OCI-LY7 (cell line): Measurements from ENCODE around the gene TFAP2B. TPM values are rescaled to one million over a fixed set of nuclear protein-coding genes. Genes with fewer than 3 reads are reported as not detected.

ENCODE experiments used
- BruUV-seq: library from RNA; stranded (reverse); fragments of 400-500 nt; replicated peaks from 2 replicates; lab custom pipeline; 2021; lab: Mats Ljungman, UMichigan
- CTCF ChIA-PET: fragments of 300-600 bp; sonication (Branson Sonifier 250); formaldehyde crosslinking; loops from one replicate; lab custom pipeline; 2022; ENCODE audit warnings: antibody characterized with exemption; ENCODE audit not compliant: unreplicated experiment; lab: Charles Lee
- POLR2A ChIA-PET: fragments of 300-600 bp; sonication (Branson Sonifier 250); formaldehyde crosslinking; loops from one replicate; lab custom pipeline; 2022; ENCODE audit warnings: antibody characterized with exemption; lab: Charles Lee
- DNase-seq: peaks from one replicate; pipeline ENCODE4 v3.0.0-alpha.2; 2015; ENCODE audit warnings: low spot score
- H2AFZ ChIP-seq: fragments of 200-600 bp; sonication (generic), shearing (Covaris generic); 2 replicates; pipeline ENCODE4 v1.6.1; 2014; ENCODE audit warnings: mild to moderate bottlenecking, antibody characterized with exemption, low read length, moderate library complexity
- H3K27ac ChIP-seq: fragments of 200-600 bp; sonication (generic); 2 replicates; pipeline ENCODE4 v1.5.1; 2014; ENCODE audit warnings: mixed run types, low read depth, mild to moderate bottlenecking, moderate library complexity, low read length, inconsistent platforms; ENCODE audit not compliant: poor library complexity, severe bottlenecking
- H3K36me3 ChIP-seq: fragments of 200-600 bp; sonication (generic); 2 replicates; pipeline ENCODE4 v1.6.1; 2014; ENCODE audit warnings: mild to moderate bottlenecking, antibody characterized with exemption, low read length, moderate library complexity, mixed read lengths; ENCODE audit not compliant: insufficient read depth
- H3K4me1 ChIP-seq: fragments of 200-600 bp; sonication (generic); 2 replicates; pipeline ENCODE4 v1.5.1; 2014; ENCODE audit warnings: mild to moderate bottlenecking, low read length; ENCODE audit not compliant: insufficient read depth, poor library complexity, severe bottlenecking
- H3K4me2 ChIP-seq: fragments of 200-600 bp; sonication (generic); 2 replicates; pipeline ENCODE4 v1.6.1; 2014; ENCODE audit warnings: mild to moderate bottlenecking, low read length
- H3K4me3 ChIP-seq: fragments of 200-600 bp; sonication (generic); 2 replicates; pipeline ENCODE4 v1.5.1; 2014; ENCODE audit warnings: mild to moderate bottlenecking, low read depth, low read length; ENCODE audit not compliant: poor library complexity, severe bottlenecking
- H3K79me2 ChIP-seq: fragments of 200-600 bp; sonication (generic); 2 replicates; pipeline ENCODE4 v1.6.1; 2016; ENCODE audit warnings: low read depth, mild to moderate bottlenecking, low read length, moderate library complexity, mixed read lengths; ENCODE audit not compliant: insufficient read depth
- H3K9me2 ChIP-seq: fragments of 200-600 bp; sonication (generic); 2 replicates; pipeline ENCODE4 v1.6.1; 2016; ENCODE audit warnings: mild to moderate bottlenecking, low read length, mixed read lengths; ENCODE audit not compliant: insufficient read depth
- H3K9me3 ChIP-seq: fragments of 200-600 bp; sonication (generic); 2 replicates; pipeline ENCODE4 v1.6.1; 2014; ENCODE audit warnings: mild to moderate bottlenecking, mixed run types, low read length, mixed read lengths
- H4K20me1 ChIP-seq: fragments of 200-600 bp; sonication (generic); 2 replicates; pipeline ENCODE4 v1.6.1; 2014; ENCODE audit warnings: mild to moderate bottlenecking, antibody characterized with exemption, low read length, moderate library complexity, mixed read lengths; ENCODE audit not compliant: insufficient read depth
- EZH2phosphoT487 ChIP-seq: fragments of 200-600 bp; sonication (generic); IDR thresholded peaks from 2 replicates; pipeline ENCODE4 v1.6.1; 2018; ENCODE audit warnings: low read depth, borderline replicate concordance, mild to moderate bottlenecking, mixed run types, antibody characterized with exemption, low read length, moderate library complexity, mixed read lengths
- intact Hi-C: fragments of 100-400 bp; cut with micrococcal nuclease; formaldehyde crosslinking; loops from one replicate; pipeline ENCODE4 v1.10.0; 2022; ENCODE audit not compliant: unreplicated experiment
- total RNA-seq, 2 experiments: library from RNA; depleted of rRNA in 1 of 2; stranded (reverse); fragments of >200 nt in 1 of 2; shearing (Covaris generic) in 1 of 2; gene quantifications; 2 replicates each; pipeline ENCODE4 v1.2.3, GENCODE V29; 2014 to 2022
- TF ChIP-seq, protein P1 (sequence below): fragments of 200-600 bp; sonication (generic); conservative IDR thresholded peaks from 2 replicates; pipeline ENCODE4 v1.5.1; 2014; ENCODE audit warnings: mild to moderate bottlenecking, antibody characterized with exemption, low read length, moderate library complexity, mixed read lengths

The TFAP2B gene
- total RNA-seq, 2 experiments from 2014 or later, result not detected

DNA sequence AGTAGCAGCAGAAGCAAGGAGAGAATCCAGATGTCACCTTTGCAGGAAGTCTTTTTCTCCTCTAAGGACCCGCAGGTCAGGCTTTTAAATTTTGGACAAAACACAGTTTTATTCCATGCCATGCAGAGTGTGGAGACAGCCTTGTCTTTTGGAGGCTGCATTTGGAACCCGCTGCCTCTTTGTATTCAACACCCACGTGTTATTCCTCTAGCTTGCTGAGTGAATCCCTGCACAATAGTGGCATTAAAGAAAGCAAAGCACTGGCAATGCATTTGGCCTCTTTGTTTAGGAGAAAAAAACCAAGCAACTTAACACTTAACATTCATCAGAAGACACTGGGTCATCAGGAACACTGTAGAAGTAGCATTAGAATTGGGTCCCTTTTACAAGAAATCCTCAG is 43.5 kb downstream of the TFAP2B start:
- TF ChIP-seq, protein P1, sequence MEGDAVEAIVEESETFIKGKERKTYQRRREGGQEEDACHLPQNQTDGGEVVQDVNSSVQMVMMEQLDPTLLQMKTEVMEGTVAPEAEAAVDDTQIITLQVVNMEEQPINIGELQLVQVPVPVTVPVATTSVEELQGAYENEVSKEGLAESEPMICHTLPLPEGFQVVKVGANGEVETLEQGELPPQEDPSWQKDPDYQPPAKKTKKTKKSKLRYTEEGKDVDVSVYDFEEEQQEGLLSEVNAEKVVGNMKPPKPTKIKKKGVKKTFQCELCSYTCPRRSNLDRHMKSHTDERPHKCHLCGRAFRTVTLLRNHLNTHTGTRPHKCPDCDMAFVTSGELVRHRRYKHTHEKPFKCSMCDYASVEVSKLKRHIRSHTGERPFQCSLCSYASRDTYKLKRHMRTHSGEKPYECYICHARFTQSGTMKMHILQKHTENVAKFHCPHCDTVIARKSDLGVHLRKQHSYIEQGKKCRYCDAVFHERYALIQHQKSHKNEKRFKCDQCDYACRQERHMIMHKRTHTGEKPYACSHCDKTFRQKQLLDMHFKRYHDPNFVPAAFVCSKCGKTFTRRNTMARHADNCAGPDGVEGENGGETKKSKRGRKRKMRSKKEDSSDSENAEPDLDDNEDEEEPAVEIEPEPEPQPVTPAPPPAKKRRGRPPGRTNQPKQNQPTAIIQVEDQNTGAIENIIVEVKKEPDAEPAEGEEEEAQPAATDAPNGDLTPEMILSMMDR, result no peak
- TF ChIP-seq EZH2phosphoT487, result no peak
- no peak overlapping the region for H2AFZ ChIP-seq
- DNase-seq, result no peak
- no peak overlapping the region for H3K4me3 ChIP-seq
- no peak overlapping the region for H3K27ac ChIP-seq
- no peaks in the 10 kb centered on the region for H3K79me2 ChIP-seq
- H3K9me3 ChIP-seq, result no peaks in the 10 kb centered on the region
- no peaks in the 10 kb centered on the region for H4K20me1 ChIP-seq
- H3K36me3 ChIP-seq, result no peaks in the 10 kb centered on the region
- BruUV-seq, result no TSS peak
- intact Hi-C loops, result no loop called here
- H3K9me2 ChIP-seq, result no peaks in the 10 kb centered on the region
- ChIA-PET CTCF (no interaction called here), POLR2A (no interaction called here)
- H3K4me1 ChIP-seq, result no peaks in the 10 kb centered on the region
- no peak overlapping the region for H3K4me2 ChIP-seq

DNA sequence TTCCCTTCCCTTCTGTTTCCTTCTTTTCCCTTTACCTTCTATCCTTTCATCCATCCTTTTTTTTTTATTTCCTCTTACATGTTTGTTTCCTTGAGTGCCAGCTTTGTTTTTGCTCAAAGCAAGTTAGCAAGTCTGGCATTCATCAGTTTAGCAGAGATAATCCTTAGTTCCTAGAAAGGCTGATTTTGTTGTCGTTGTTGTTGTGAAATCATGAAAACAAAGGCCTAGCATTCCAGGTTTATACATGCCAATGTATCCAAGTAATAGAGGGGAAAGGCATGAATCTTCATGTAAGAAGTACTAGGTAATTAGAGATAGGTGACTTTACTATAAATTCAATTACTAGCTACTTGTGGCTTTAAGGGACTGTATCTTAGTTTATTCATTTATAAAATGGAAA is 45.9 kb downstream of the TFAP2B start:
- Histone ChIP-seq H2AFZ (no peak overlapping the region), H3K4me3 (no peak overlapping the region), H3K79me2 (no peaks in the 10 kb centered on the region), H4K20me1 (no peaks in the 10 kb centered on the region), H3K4me1 (no peaks in the 10 kb centered on the region), H3K36me3 (no peaks in the 10 kb centered on the region), H3K9me2 (no peaks in the 10 kb centered on the region), H3K27ac (no peak overlapping the region), H3K9me3 (no peaks in the 10 kb centered on the region), H3K4me2 (no peak overlapping the region)
- BruUV-seq, result no TSS peak
- TF ChIP-seq, protein P1, result no peak
- no peak for TF ChIP-seq EZH2phosphoT487
- no peak for DNase-seq
- intact Hi-C loops, result no loop called here
- ChIA-PET CTCF (no interaction called here), POLR2A (interaction anchor here (0.5 kb wide), 1 partner anchor 225 kb away, joined by 3 read pairs; no protein-coding TSS in a partner anchor)

DNA sequence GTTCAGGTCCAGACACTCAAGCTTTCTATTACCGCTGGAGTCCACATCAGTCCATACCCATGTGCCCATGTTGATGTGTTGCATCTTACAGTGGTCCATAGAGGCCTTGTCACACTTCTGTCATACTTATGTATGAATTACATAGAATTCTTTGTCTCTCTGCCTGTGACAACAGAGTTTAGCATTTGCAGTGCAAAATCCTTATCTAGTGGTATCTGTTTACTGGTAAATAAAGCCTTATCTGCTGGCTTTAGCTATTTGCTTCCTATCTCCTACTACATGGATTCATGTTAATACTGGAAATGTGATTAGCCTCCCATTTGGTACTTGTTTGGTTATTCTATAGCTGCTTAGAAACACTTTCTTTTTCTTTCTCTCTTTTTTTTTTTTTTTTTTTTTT is 49.8 kb downstream of the TFAP2B start:
- no peaks in the 10 kb centered on the region for H3K36me3 ChIP-seq
- POLR2A ChIA-PET, result interaction anchor here (0.6 to 1.0 kb wide), 4 partner anchors 8 to 884 kb away, joined by 3 to 12 read pairs (median 8); no protein-coding TSS in a partner anchor
- TF ChIP-seq, protein P1, result no peak
- no peak for TF ChIP-seq EZH2phosphoT487
- H2AFZ ChIP-seq, result no peak overlapping the region
- H3K4me2 ChIP-seq, result no peak overlapping the region
- DNase-seq, result no peak
- no peaks in the 10 kb centered on the region for H3K79me2 ChIP-seq
- H3K4me1 ChIP-seq, result no peaks in the 10 kb centered on the region
- H3K9me2 ChIP-seq, result no peaks in the 10 kb centered on the region
- no peak overlapping the region for H3K27ac ChIP-seq
- H4K20me1 ChIP-seq, result no peaks in the 10 kb centered on the region
- no peak overlapping the region for H3K4me3 ChIP-seq
- intact Hi-C loops, result no loop called here
- CTCF ChIA-PET, result no interaction called here
- BruUV-seq, result no TSS peak
- H3K9me3 ChIP-seq, result no peaks in the 10 kb centered on the region
